ENCODE results near the gene HK1.

GRCh38 chr10:69413221-69413865 is 135.0 kb downstream of the HK1 start:
- peak; percentile 41 for TF ChIP-seq CTCF (IDR thresholded peaks at IDR 0.05; ENCODE audit: low read depth, low read length, missing input control)
- peak; percentile 71 to 76 for TF ChIP-seq RAD21 (IDR thresholded peaks at IDR 0.05)
- TF ChIP-seq GABPA (IDR thresholded peaks at IDR 0.05 in 1 of 2, conservative IDR thresholded peaks at IDR 0.05 in 1 of 2): no peak

Data from liver (tissue), 3 donors.